ENCODE data around the gene USP28. TPM values are rescaled to one million over a fixed set of nuclear protein-coding genes. Genes with fewer than 3 reads are reported as not detected.

USP28 gene
- total RNA-seq, 2 experiments from 2014 or later, result 7.9 to 9.4 TPM

DNA sequence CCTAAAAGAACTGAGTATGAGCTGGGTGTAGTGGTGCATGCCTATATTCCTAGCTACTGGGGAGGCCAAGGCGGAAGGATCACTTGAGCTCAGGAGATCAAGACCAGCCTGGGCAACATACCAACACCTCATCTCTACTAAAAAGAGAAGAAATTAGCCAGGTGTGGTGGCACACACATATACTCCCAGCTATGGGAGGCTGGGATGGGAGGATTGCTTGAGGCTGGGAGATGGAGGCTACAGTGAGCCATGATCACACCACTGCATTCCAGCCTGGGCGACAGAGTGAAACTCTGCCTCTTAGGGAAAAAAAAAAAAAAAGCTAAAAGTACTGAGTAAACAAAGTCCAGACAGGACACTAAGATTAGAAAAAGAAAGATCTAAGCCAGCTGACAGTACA, 25.8 kb upstream of the USP28 start:
- intact Hi-C loops (cut with DNase I, micrococcal nuclease), result no loop called here
- Mint-ChIP-seq H3K36me3 (ENCODE audit: low read depth) (no peaks in the 10 kb centered on the region), H3K9me3 (no peaks in the 10 kb centered on the region), H3K27me3 (no peaks in the 10 kb centered on the region), H3K27ac (no peak overlapping the region), H3K4me1 (ENCODE audit: low read depth) (no peaks in the 10 kb centered on the region), H3K4me3 (no peak overlapping the region)
- no peak for DNase-seq
- Histone ChIP-seq H3K36me3 (ENCODE audit: insufficient read depth, low read length) (no peaks in the 10 kb centered on the region), H3K4me3 (ENCODE audit: low read length) (no peak overlapping the region), H3K9me3 (ENCODE audit: control insufficient read depth in 1 of 2, insufficient read depth in 1 of 2, low read length in 2 of 2) (no peaks in the 10 kb centered on the region), H3K4me1 (ENCODE audit: insufficient read depth, low read length) (no peaks in the 10 kb centered on the region), H3K27ac (ENCODE audit: low read depth in 1 of 2, low read length in 2 of 2) (no peak overlapping the region), H3K27me3 (ENCODE audit: control insufficient read depth in 1 of 2, insufficient read depth in 2 of 2, low read length in 2 of 2) (no peaks in the 10 kb centered on the region)
- ATAC-seq (ENCODE audit: poor library complexity), result no peak
- TF ChIP-seq, protein P1, sequence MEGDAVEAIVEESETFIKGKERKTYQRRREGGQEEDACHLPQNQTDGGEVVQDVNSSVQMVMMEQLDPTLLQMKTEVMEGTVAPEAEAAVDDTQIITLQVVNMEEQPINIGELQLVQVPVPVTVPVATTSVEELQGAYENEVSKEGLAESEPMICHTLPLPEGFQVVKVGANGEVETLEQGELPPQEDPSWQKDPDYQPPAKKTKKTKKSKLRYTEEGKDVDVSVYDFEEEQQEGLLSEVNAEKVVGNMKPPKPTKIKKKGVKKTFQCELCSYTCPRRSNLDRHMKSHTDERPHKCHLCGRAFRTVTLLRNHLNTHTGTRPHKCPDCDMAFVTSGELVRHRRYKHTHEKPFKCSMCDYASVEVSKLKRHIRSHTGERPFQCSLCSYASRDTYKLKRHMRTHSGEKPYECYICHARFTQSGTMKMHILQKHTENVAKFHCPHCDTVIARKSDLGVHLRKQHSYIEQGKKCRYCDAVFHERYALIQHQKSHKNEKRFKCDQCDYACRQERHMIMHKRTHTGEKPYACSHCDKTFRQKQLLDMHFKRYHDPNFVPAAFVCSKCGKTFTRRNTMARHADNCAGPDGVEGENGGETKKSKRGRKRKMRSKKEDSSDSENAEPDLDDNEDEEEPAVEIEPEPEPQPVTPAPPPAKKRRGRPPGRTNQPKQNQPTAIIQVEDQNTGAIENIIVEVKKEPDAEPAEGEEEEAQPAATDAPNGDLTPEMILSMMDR (IDR thresholded peaks at IDR 0.05), result no peak
- ChIA-PET POLR2A (interaction anchor here (0.6 kb wide), 1 partner anchor 38 kb away, joined by 5 read pairs; no protein-coding TSS in a partner anchor), CTCF (interaction anchor here (0.6 to 1.1 kb wide), 4 partner anchors 16 to 1750 kb away, joined by 3 to 5 read pairs (median 4); no protein-coding TSS in a partner anchor)

- no peaks in the 10 kb centered on the region for H3K9me3 ChIP-seq (ENCODE audit: control insufficient read depth in 1 of 2, insufficient read depth in 1 of 2, low read length in 2 of 2)
- peak; percentile 48 for ATAC-seq (ENCODE audit: poor library complexity)
- Mint-ChIP-seq H3K4me3 (no peak overlapping the region), H3K36me3 (ENCODE audit: low read depth) (no peaks in the 10 kb centered on the region), H3K27ac (no peak overlapping the region), H3K27me3 (no peaks in the 10 kb centered on the region), H3K4me1 (ENCODE audit: low read depth) (no peaks in the 10 kb centered on the region), H3K9me3 (no peaks in the 10 kb centered on the region)
- H3K4me1 ChIP-seq (ENCODE audit: insufficient read depth, low read length), result no peaks in the 10 kb centered on the region
- intact Hi-C loops (cut with DNase I, micrococcal nuclease), result loop anchor here (1.0 to 2.0 kb wide), 5 partner anchors 98 to 365 kb away; no protein-coding TSS in a partner anchor
- H3K27ac ChIP-seq (ENCODE audit: low read depth in 1 of 2, low read length in 2 of 2), result no peak overlapping the region
- DNase-seq, result peak in 12 of 14 experiments; percentile 5 to 67 (median 22)
- CTCF ChIA-PET, result interaction anchor here (0.6 to 4.8 kb wide), 9 partner anchors 11 to 366 kb away, joined by 3 to 83 read pairs (median 3); no protein-coding TSS in a partner anchor
- TF ChIP-seq, protein P1 (IDR thresholded peaks at IDR 0.05), result peak; percentile 62
- H3K36me3 ChIP-seq (ENCODE audit: insufficient read depth, low read length), result no peaks in the 10 kb centered on the region
- POLR2A ChIA-PET, result interaction anchor here (0.7 to 1.4 kb wide), 2 partner anchors 116 to 365 kb away, joined by 3 to 7 read pairs; no protein-coding TSS in a partner anchor
- no peaks in the 10 kb centered on the region for H3K27me3 ChIP-seq (ENCODE audit: control insufficient read depth in 1 of 2, insufficient read depth in 2 of 2, low read length in 2 of 2)
- no peak overlapping the region for H3K4me3 ChIP-seq (ENCODE audit: low read length)
Measured at GRCh38 chr11:113896156-113896879, 20.9 kb upstream of the USP28 start.

DNA sequence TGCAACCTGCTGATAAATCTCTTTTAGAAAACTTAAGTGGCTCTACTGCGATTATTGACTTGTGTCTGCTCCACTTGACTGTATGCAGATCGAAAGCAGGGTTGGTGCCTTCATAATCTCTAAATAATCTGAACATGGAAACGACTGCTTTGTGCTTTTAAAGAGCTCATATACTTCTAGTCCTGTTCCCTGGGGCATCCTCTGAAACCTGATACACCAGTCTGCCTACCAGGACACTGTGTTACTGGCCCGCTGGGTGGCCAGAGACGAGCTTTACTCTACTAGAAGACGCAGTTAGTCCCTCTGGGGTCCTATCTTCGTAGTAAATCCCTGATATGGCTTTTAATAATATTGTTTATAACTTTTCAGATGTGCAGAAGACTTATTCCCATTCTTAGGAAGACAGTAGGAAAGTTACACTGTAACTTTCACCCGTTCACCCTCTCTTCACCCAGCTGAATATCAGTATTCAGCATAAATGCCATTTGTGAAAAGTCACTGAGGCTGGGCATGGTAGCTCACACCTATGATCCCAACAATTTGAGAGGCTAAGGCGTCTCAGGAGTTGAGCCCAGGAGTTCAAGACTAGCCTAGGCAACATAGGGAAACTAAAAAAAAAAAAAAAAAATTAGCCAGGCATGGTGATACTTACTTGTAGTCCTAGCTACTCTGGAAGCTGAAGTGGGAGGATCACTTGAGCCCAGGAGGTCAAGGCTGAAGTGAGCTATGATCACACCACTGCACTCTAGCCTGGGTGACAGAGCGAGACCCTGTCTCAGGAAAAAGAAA, 20.2 kb upstream of the USP28 start:
- H3K27ac Mint-ChIP-seq, result no peak overlapping the region
- intact Hi-C loops (cut with DNase I, micrococcal nuclease), result loop anchor here (1.0 to 2.0 kb wide), 5 partner anchors 99 to 366 kb away; no protein-coding TSS in a partner anchor
- POLR2A ChIA-PET, result interaction anchor here (1.4 kb wide), 1 partner anchor 365 kb away, joined by 7 read pairs; no protein-coding TSS in a partner anchor

More for the DNA sequence above, 20.2 kb upstream of the USP28 start:
- Histone ChIP-seq H3K36me3 (ENCODE audit: insufficient read depth, low read length) (no peaks in the 10 kb centered on the region), H3K9me3 (ENCODE audit: control insufficient read depth in 1 of 2, insufficient read depth in 1 of 2, low read length in 2 of 2) (no peaks in the 10 kb centered on the region), H3K27me3 (ENCODE audit: control insufficient read depth in 1 of 2, insufficient read depth in 2 of 2, low read length in 2 of 2) (no peaks in the 10 kb centered on the region), H3K27ac (ENCODE audit: low read depth in 1 of 2, low read length in 2 of 2) (no peak overlapping the region), H3K4me1 (ENCODE audit: insufficient read depth, low read length) (no peaks in the 10 kb centered on the region), H3K4me3 (ENCODE audit: low read length) (no peak overlapping the region)
- no peaks in the 10 kb centered on the region for H3K27me3 Mint-ChIP-seq
- no peaks in the 10 kb centered on the region for H3K4me1 Mint-ChIP-seq (ENCODE audit: low read depth)
- CTCF ChIA-PET, result interaction anchor here (0.7 to 4.8 kb wide), 7 partner anchors 12 to 367 kb away, joined by 3 to 83 read pairs (median 4); no protein-coding TSS in a partner anchor
- no peak for DNase-seq
- TF ChIP-seq, protein P1 (IDR thresholded peaks at IDR 0.05), result no peak
- ATAC-seq (ENCODE audit: poor library complexity), result no peak
- H3K9me3 Mint-ChIP-seq, result no peaks in the 10 kb centered on the region
- no peaks in the 10 kb centered on the region for H3K36me3 Mint-ChIP-seq (ENCODE audit: low read depth)
- no peak overlapping the region for H3K4me3 Mint-ChIP-seq

Data from CD4-positive, alpha-beta T cell (primary cell).